GM18868 (cell line): ENCODE data around the gene ACTL6B.
"Not testable (repeated sequence)": the region's sequence is repeated elsewhere in the genome, so short reads cannot be mapped to it uniquely, and the experiment has no call there.

Source experiments
- ATAC-seq: cut with Tn5 transposase; IDR thresholded peaks from one replicate; pipeline ENCODE4 v1.9.1; 2021; ENCODE audit warnings: mild to moderate bottlenecking, moderate library complexity; ENCODE audit not compliant: unreplicated experiment

ACTL6B gene

DNA sequence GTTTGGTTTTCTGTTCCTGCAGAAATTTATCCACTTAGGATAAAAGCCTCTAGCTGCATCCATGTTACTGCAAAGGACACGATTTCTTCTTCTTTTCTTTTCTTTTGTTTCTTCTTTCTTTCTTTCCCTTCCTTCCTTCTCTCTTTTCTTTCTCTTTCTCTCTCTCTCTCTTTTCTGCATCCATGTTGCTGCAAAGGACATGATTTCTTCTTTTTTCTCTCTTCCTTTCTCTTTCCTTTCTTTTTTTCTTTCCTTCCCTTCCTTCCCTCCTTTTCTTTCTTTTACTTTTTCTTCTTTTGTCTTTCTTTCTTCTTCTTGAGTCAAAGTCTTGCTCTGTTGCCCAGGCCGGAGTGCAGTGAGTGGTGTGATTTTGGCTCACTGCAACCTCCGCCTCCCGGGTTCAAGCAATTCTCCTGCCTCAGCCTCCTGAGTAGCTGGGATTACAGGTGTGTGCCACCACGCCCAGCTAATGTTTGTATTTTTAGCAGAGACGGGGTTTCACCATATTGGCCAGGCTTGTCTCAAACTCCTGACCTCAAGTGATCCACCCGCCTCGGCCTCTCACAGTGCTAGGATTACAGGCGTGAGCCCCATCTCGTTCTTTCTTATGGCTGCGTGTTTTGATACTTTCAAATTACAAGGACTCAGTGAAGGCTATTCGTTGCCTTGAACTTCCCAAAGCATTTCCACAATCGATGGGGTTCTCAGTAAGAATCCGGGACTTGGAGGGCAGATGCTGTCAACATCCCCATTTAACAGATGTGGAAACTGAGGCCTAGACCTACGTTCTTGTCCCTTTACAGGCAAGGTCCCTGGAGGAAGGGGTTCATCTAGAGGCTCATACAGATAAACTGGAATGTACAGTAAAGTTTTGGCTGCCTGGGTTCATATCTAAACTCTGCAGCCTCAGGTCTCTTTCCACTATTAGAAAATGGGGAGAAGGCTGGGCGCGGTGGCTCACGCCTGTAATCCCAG lies 15.4 kb upstream of the ACTL6B start:
- no peak for ATAC-seq

- no peak for ATAC-seq
These were observed 13.8 kb upstream of the ACTL6B start for GRCh38 chr7:100670074-100670473.

DNA sequence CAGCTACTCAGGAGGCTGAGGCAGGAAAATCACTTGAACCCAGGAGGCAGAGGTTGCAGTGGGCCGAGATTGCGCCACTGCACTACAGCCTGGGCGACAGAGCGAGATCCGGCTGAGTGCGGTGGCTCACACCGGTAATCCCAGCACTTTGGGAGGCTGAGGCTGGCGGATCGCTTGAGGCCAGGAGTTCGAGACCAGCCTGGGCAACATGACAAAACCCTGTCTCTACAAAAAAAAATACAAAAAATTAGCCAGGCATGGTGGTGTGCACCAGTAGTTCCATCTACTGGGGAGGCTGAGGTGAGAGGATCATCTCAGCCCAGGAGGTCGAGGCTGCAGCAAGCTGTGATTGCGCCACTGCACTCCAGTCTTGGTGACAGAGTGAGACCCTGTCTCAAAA lies 12.9 kb upstream of the ACTL6B start:
- not testable (repeated sequence) for ATAC-seq

DNA sequence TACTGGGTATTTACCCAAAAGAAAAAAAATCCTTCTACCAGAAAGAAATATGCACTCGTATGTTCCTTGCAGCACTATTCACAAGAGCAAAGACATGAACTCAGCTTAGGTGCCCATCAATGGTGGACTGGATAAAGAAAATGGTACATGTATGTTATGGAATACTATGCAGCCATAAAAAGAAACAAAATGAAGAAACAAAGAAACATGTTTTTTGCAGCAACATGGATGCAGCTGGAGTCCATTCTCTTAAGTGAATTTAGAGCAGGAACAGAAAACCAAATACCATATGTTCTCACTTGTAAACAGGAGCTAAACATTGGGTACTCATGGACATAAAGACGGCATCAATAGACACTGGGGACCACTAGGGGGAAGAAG lies 11.8 kb upstream of the ACTL6B start:
- ATAC-seq: no peak

DNA sequence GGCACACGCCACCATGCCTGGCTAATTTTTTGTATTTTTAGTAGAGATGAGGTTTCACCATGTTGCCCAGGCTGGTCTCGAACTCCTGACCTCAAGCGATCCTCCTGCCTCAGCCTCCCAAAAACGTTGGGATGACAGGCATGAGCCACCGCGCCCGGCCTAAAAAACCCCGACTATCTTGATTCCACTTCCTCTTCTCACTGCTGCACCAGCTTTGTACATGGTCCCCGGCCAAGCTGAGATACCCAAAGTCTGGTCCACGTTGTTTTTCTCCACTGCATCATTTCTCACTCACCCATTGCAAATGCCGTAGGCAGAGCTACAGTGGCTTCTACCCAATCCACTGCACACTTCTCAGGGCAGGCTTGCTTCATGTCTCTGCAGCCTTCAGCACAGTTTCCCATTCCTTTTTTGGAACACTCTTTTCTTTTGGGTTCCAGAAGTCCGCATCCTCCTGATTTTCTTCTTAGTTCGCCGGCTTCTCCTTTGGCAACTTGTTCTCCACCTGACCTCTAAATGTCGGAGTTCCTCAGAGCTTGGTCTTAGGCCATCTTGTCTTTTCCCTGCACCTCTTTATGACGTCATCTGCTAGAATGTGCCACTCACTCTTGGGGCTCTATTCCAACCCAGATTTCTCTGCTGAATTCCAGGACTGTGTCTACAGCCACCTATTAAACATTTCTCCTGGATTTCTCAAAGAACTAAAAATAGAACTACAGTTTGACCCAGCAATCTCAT lies 11.3 kb upstream of the ACTL6B start:
- no peak for ATAC-seq

- ATAC-seq: no peak
These were observed 9.0 kb upstream of the ACTL6B start for GRCh38 chr7:100665168-100665726.

GRCh38 chr7:100662194-100662776 lies 6.0 kb upstream of the ACTL6B start:
- ATAC-seq: not testable (repeated sequence)

DNA sequence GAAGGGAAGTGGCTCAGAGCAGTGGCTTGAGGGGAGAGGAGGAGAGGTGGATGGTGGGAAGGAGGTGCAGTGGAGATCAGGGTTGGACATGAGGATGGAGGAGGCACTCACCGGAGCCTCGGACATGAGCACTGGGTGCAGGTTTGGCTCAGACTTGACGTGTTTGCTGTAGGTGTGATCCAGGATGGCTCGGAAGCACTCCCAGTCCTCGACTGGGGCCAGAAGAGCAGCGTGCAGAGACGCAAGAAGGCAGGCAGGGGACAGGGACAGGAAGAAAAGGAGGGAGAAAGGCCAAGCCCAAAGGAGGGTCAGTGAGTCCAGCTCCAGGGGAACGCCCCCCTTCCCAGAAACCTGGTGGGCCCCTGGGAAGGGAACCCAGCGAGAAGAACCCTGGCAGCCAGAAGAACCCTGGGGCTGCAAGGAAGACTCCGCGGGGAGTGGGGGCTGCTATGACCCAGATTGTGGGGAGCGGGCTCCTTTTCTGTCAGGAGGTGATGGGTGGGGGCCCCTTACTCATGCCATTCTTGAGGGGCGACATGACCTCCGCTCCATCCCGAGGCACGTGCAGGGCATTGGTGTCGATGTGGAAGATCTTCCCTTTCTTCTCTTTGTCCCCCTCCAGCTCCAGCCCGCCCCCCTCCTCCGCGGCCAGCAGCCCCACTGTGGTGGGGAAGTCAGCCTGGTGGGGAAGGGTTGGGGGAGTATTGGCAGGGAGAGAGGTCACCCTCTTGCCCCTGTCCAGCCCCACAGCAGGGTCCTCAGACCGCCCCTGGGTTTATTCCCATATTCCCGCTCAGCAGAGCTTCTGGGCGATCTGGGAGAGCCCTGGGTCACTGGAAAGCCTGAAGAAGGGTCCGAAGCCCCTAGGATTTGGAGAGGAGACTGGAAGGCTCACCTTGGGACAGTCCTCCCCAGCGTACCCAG lies 1.1 kb downstream of the ACTL6B start:
- no peak for ATAC-seq

- no peak for ATAC-seq
These were observed 6.3 kb downstream of the ACTL6B start for GRCh38 chr7:100649826-100650565.

DNA sequence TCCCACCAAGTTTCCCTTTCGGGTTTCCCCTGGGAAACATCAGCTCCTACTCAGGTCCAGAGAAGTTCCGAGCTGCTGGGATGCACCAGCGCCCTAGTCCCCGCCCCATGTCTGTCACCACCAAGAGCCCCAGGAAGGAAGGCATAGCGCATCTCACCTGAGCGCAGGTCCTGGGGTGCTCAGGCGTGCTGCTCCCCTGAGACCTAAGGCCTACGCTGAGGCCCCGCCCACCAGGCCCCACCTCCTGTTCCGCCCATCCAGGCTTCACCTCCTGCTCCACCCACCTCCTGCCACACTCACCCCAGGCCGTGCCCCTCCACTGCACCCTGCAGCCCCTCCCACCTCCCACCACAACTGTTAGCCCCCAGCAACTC lies 13.7 kb downstream of the ACTL6B start:
- peak; percentile 58 for ATAC-seq

- no peak for ATAC-seq
These were observed 14.3 kb downstream of the ACTL6B start for GRCh38 chr7:100641860-100642533.

DNA sequence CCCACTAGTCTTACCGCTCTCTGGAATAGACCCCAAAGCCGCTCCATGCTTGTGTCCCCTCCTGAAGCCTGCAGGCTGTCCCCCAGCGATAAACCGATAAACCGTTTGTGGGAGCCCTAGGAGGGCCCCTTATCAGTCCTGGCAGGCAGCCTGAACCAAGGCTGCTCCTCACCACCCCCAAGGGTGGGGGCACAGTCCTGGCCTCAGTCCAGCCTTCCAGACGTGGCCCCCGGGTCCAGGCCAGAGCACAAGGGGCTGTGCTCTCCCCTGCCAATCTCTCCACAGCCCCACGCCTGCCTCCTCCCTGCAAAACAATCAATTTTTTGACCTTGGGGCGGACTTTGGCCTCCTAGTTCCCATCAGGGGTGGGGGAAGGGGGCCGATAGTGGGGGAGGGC lies 14.8 kb downstream of the ACTL6B start, which contains the start of gene TFR2:
Gene TFR2 (minus strand): TSS at position 90 of the 397 bp plus-strand sequence. CDS start 43 bp downstream, at position 47.
- ATAC-seq: no peak

- no peak for ATAC-seq
These were observed 15.5 kb downstream of the ACTL6B start for GRCh38 chr7:100640517-100641440.

GRCh38 chr7:100639995-100640516 lies 16.2 kb downstream of the ACTL6B start:
- no peak for ATAC-seq

DNA sequence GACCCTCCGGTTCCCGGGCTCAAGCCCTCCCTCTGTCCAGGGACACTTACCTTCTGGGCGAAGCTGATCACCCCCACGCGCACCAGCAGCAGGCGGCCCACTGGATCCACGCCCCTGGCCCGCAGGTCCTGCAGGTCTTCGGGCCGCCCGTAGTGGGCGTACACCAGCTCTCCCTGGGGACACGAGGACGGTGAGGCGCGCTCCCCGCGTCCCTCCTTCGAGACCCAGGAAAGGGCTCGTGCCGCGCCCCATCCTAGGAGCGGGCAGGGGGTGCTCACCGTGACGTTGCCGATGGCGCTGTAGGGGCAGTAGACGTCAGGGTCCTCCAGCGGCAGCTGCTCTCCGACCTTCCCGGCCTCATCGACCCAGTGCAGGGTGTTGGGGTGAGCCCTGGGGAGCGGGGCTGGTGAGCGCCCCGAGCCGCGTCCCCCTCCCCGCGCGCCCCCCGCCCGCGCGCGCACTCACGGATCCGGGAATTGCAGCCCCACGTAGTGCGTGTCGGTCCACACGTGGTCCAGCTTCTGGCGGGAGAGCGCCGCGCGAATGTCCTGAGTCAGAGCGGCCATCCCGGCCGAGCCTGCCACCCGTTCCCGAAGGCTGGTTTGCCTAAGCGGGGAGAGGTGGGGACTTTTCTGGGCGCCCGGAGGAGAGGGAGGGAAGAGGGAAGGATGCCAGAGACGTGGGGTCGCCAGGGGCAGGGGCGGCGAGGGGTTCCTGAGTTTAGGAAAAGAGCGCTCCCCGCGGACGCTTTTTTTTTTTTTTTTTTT lies 23.1 kb downstream of the ACTL6B start:
- peak; percentile 63 for ATAC-seq

DNA sequence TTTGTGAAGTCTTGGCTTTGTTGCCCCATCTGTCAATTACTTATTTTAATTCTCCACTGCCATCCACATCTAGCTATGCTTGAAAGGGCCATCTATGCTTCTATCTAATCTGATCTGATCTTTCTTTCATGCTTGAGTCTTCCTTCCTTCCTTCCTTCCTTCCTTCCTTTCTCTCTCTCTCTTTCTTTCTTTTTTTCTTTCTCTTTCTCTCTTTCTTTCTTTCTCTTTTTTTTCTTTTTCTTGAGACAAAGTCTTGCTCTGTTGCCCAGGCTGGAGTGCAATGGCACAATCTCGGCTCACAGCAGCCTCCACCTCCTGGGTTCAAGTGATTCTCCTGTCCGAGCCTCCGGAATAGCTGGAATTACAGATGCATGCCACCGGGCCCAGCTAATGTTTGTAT lies 26.2 kb downstream of the ACTL6B start:
- ATAC-seq: no peak
